ENCODE data around the gene WWOX. TPM values are rescaled to one million over a fixed set of nuclear protein-coding genes. Genes with fewer than 3 reads are reported as not detected.

WWOX gene
- total RNA-seq, 1 experiment from 2014 or later, result 15.6 TPM

DNA sequence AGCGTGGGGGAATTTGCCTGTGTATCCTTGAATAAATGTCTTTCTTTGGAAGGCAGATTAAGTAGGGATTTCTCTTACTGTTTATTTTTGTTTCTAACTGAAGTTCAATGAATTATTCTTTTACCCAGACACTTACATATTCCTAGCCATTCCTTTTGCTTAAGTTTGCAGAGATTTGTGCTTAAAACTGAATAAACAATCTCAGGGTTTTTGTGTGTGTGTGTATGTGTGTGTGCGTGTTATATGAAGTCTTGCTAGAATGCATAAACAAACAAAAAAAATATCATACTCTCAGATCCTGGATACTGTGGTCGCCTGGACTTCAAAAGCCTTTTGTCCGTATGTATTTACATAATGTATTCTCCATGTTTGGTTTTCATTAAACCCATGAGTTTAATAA is 828.3 kb downstream of the WWOX start:
- Histone ChIP-seq H3K27me3 (ENCODE audit: insufficient read depth, low read length) (no peaks in the 10 kb centered on the region), H2BK12ac (ENCODE audit: insufficient read length, low read depth, low read length) (no peak overlapping the region), H3K79me2 (ENCODE audit: insufficient read depth, low read length) (no peaks in the 10 kb centered on the region), H3K23me2 (ENCODE audit: insufficient read length, low read depth, low read length, poor library complexity, severe bottlenecking) (peaks cover 2% of the 10 kb centered on the region), H3K4ac (ENCODE audit: low read depth, low read length) (no peak overlapping the region), H2AFZ (ENCODE audit: low read length) (no peak overlapping the region), H3K9me3 (ENCODE audit: control insufficient read depth, low read depth, low read length) (no peaks in the 10 kb centered on the region), H3K27ac (ENCODE audit: insufficient read length, low read depth, low read length) (no peak overlapping the region), H3K18ac (ENCODE audit: insufficient read length, low read depth, low read length) (no peak overlapping the region), H4K91ac (ENCODE audit: insufficient read length, low read depth, low read length) (no peak overlapping the region), H3K9ac (ENCODE audit: extremely low read depth, insufficient read length, low read length) (no peak overlapping the region), H3K56ac (ENCODE audit: insufficient read length, low read depth, low read length) (no peak overlapping the region), H2BK120ac (ENCODE audit: low read depth, low read length, poor library complexity, severe bottlenecking) (no peak overlapping the region), H3K4me2 (ENCODE audit: insufficient read depth, insufficient read length, low read length) (no peak overlapping the region), H2BK15ac (ENCODE audit: low read depth, low read length) (no peak overlapping the region), H3K23ac (ENCODE audit: insufficient read length, low read depth, low read length) (no peak overlapping the region), H3K14ac (ENCODE audit: insufficient read depth, low read length) (no peak overlapping the region), H2AK5ac (ENCODE audit: insufficient read length, low read length) (no peak overlapping the region), H3K79me1 (ENCODE audit: insufficient read depth, low read depth, low read length, poor library complexity, severe bottlenecking) (no peaks in the 10 kb centered on the region), H3K4me1 (ENCODE audit: insufficient read depth, low read length) (no peaks in the 10 kb centered on the region), H3T11ph (ENCODE audit: low read length) (no peak overlapping the region), H4K20me1 (ENCODE audit: control insufficient read depth, insufficient read depth, insufficient read length) (no peaks in the 10 kb centered on the region), H2BK5ac (ENCODE audit: insufficient read length, low read length) (no peak overlapping the region), H4K8ac (replicated peaks; ENCODE audit: insufficient read length, low read depth, low read length) (no peak overlapping the region), H4K5ac (ENCODE audit: insufficient read length, low read depth, low read length) (no peak overlapping the region), H2BK20ac (ENCODE audit: low read depth, low read length, poor library complexity, severe bottlenecking) (no peak overlapping the region)
- Mint-ChIP-seq H3K4me3 (no peak overlapping the region), H3K4me1 (no peaks in the 10 kb centered on the region), H3K36me3 (ENCODE audit: insufficient read depth in 1 of 3, low read depth in 3 of 3) (peaks cover 4 to 6% (median 5%) of the 10 kb centered on the region in 3 experiments), H3K9me3 (peaks cover 12 to 13% of the 10 kb centered on the region in 2 experiments), H3K27me3 (ENCODE audit: low read depth) (no peaks in the 10 kb centered on the region), H3K27ac (no peak overlapping the region)
- DNase-seq, result no peak
- TF ChIP-seq, protein P1, sequence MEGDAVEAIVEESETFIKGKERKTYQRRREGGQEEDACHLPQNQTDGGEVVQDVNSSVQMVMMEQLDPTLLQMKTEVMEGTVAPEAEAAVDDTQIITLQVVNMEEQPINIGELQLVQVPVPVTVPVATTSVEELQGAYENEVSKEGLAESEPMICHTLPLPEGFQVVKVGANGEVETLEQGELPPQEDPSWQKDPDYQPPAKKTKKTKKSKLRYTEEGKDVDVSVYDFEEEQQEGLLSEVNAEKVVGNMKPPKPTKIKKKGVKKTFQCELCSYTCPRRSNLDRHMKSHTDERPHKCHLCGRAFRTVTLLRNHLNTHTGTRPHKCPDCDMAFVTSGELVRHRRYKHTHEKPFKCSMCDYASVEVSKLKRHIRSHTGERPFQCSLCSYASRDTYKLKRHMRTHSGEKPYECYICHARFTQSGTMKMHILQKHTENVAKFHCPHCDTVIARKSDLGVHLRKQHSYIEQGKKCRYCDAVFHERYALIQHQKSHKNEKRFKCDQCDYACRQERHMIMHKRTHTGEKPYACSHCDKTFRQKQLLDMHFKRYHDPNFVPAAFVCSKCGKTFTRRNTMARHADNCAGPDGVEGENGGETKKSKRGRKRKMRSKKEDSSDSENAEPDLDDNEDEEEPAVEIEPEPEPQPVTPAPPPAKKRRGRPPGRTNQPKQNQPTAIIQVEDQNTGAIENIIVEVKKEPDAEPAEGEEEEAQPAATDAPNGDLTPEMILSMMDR (conservative IDR thresholded peaks at IDR 0.05), result no peak
- no CpG with 5 or more reads among the region's 4 CpGs for WGBS (ENCODE audit: extremely low coverage, insufficient read length, low lambda C conversion rate)
